ENCODE data around the gene KLHL34. TPM values are rescaled to one million over a fixed set of nuclear protein-coding genes. Genes with fewer than 3 reads are reported as not detected.

KLHL34 gene
- total RNA-seq, 4 donors from 2014 or later = 0.09 to 0.23 TPM; not detected in 2

- H3K27me3 ChIP-seq = no peaks in the 10 kb centered on the region
- 32 to 41% methylated on average over 2 of the region's 2 CpGs for WGBS, 2 donors
- H3K4me3 ChIP-seq = no peak overlapping the region
- TF ChIP-seq CTCF (IDR thresholded peaks at IDR 0.05) = no peak
- TF ChIP-seq POLR2A (IDR thresholded peaks at IDR 0.05) = no peak
- no peaks in the 10 kb centered on the region for H3K4me1 ChIP-seq
- DNase-seq = no peak
- no peak overlapping the region for H3K27ac ChIP-seq
- H3K36me3 ChIP-seq = no peaks in the 10 kb centered on the region
- no peaks in the 10 kb centered on the region for H3K9me3 ChIP-seq
- intact Hi-C loops (cut with DNase I) = no loop called here
Observed at GRCh38 chrX:21675931-21676330, 17.8 kb upstream of the KLHL34 start.

GRCh38 chrX:21674430-21675186, 16.5 kb upstream of the KLHL34 start:
- intact Hi-C loops (cut with DNase I) = no loop called here

GRCh38 chrX:21666679-21667078, 8.5 kb upstream of the KLHL34 start:
- H3K4me1 ChIP-seq = no peaks in the 10 kb centered on the region
- no peak overlapping the region for H3K4me3 ChIP-seq
- 54 to 75% methylated on average over 4 of the region's 4 CpGs for WGBS, 2 donors
- H3K9me3 ChIP-seq = no peaks in the 10 kb centered on the region
- DNase-seq = no peak
- TF ChIP-seq POLR2A (IDR thresholded peaks at IDR 0.05) (no peak), CTCF (IDR thresholded peaks at IDR 0.05) (no peak)
- intact Hi-C loops (cut with DNase I) = no loop called here
- H3K27ac ChIP-seq = no peak overlapping the region
- H3K27me3 ChIP-seq = peaks cover 0 to 3% (median 0%) of the 10 kb centered on the region in 4 donors
- H3K36me3 ChIP-seq = no peaks in the 10 kb centered on the region

More at GRCh38 chrX:21674430-21675186, 16.5 kb upstream of the KLHL34 start:
- no peak for TF ChIP-seq POLR2A (IDR thresholded peaks at IDR 0.05)
- no peak for TF ChIP-seq CTCF (IDR thresholded peaks at IDR 0.05)
- H3K4me3 ChIP-seq = no peak overlapping the region
- H3K27me3 ChIP-seq = no peaks in the 10 kb centered on the region
- no peak for DNase-seq
- H3K36me3 ChIP-seq = no peaks in the 10 kb centered on the region
- WGBS, 2 donors = 51 to 58% methylated on average over 4 of the region's 4 CpGs
- H3K9me3 ChIP-seq = no peaks in the 10 kb centered on the region
- no peak overlapping the region for H3K27ac ChIP-seq
- H3K4me1 ChIP-seq = no peaks in the 10 kb centered on the region

- intact Hi-C loops (cut with DNase I) = no loop called here
- H3K4me1 ChIP-seq = no peaks in the 10 kb centered on the region
- H3K36me3 ChIP-seq = no peaks in the 10 kb centered on the region
- no peak for TF ChIP-seq POLR2A (IDR thresholded peaks at IDR 0.05)
- no peak for TF ChIP-seq CTCF (IDR thresholded peaks at IDR 0.05)
- H3K27ac ChIP-seq = no peak overlapping the region
- H3K4me3 ChIP-seq = no peak overlapping the region
- 72 to 78% methylated on average over 2 to 3 of the region's 4 CpGs for WGBS, 2 donors
- H3K9me3 ChIP-seq = no peaks in the 10 kb centered on the region
- H3K27me3 ChIP-seq = peaks cover 0 to 3% (median 0%) of the 10 kb centered on the region in 4 donors
- no peak for DNase-seq
Observed at GRCh38 chrX:21666252-21666651, 8.1 kb upstream of the KLHL34 start.

- peaks cover 0 to 11% (median 0%) of the 10 kb centered on the region in 4 donors for H3K27me3 ChIP-seq
- H3K4me1 ChIP-seq = peaks cover 0 to 9% (median 0%) of the 10 kb centered on the region in 3 donors
- no peaks in the 10 kb centered on the region for H3K36me3 ChIP-seq
- TF ChIP-seq CTCF (IDR thresholded peaks at IDR 0.05) (no peak), POLR2A (IDR thresholded peaks at IDR 0.05) (no peak)
- no peaks in the 10 kb centered on the region for H3K9me3 ChIP-seq
- intact Hi-C loops (cut with DNase I) = no loop called here
- 57 to 74% methylated on average over 4 of the region's 4 CpGs for WGBS, 2 donors
- H3K27ac ChIP-seq = no peak overlapping the region
- no peak overlapping the region for H3K4me3 ChIP-seq
- DNase-seq = no peak
Observed at GRCh38 chrX:21662761-21663160, 4.6 kb upstream of the KLHL34 start.

Measured in esophagus squamous epithelium (tissue), 5 donors.